ENCODE data around the gene MPP2.

Gene MPP2

DNA sequence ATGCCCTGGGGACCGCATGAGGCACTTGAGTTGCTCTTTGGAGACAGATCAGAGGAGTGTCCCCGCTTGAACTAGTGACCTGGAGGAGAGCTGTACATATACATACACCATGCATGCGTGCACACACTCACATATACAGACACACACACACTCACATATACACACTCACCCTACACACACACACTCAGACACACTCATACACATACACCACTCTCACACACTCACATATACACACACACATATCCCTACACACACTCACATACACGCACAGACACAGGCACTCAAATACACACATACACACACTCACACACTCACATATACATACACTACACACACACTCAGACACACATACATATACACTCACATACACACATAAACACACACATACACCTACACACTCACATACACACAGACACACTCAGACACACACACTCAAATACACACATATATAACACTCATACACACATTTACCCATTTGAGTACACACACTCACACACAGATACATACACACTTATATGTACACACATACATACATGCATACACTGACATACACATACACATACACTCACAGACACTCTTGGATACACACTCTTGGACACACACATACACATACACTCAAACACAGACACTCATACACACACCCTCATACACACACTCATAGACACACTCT lies 5.4 kb upstream of the MPP2 start:
- TF ChIP-seq, protein P1, sequence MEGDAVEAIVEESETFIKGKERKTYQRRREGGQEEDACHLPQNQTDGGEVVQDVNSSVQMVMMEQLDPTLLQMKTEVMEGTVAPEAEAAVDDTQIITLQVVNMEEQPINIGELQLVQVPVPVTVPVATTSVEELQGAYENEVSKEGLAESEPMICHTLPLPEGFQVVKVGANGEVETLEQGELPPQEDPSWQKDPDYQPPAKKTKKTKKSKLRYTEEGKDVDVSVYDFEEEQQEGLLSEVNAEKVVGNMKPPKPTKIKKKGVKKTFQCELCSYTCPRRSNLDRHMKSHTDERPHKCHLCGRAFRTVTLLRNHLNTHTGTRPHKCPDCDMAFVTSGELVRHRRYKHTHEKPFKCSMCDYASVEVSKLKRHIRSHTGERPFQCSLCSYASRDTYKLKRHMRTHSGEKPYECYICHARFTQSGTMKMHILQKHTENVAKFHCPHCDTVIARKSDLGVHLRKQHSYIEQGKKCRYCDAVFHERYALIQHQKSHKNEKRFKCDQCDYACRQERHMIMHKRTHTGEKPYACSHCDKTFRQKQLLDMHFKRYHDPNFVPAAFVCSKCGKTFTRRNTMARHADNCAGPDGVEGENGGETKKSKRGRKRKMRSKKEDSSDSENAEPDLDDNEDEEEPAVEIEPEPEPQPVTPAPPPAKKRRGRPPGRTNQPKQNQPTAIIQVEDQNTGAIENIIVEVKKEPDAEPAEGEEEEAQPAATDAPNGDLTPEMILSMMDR (IDR thresholded peaks at IDR 0.05; ENCODE audit: control insufficient read depth, insufficient read depth, low read depth, low read length, missing control alignments): no peak
- no peak for DNase-seq (ENCODE audit: low read depth)

DNA sequence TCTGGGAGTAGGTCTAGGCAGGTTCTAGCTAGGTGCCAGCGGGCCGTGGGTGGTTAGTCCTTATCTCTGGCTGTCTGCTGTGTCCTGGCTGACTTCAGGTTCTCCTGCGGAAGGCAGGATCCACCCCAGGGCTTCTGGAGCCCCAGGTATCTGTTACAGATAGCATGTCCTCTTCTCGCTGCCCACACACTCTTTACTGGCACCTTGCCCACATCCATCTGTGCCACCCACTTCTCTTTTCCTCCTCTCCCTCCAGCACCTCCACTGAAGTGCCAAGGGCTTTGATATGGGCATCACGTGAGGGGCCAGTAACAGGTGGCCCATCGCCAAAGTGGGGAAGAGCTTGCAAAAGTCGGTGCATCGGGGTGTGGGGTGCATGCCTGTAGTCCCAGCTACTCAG lies 4.6 kb upstream of the MPP2 start:
- TF ChIP-seq, protein P1 (IDR thresholded peaks at IDR 0.05; ENCODE audit: control insufficient read depth, insufficient read depth, low read depth, low read length, missing control alignments): no peak
- DNase-seq (ENCODE audit: low read depth): no peak
- H3K4me3 ChIP-seq (ENCODE audit: control insufficient read depth, low read depth, low read length): no peak overlapping the region

More for the DNA sequence above, 5.4 kb upstream of the MPP2 start:
- H3K4me3 ChIP-seq (ENCODE audit: control insufficient read depth, low read depth, low read length): no peak overlapping the region

DNA sequence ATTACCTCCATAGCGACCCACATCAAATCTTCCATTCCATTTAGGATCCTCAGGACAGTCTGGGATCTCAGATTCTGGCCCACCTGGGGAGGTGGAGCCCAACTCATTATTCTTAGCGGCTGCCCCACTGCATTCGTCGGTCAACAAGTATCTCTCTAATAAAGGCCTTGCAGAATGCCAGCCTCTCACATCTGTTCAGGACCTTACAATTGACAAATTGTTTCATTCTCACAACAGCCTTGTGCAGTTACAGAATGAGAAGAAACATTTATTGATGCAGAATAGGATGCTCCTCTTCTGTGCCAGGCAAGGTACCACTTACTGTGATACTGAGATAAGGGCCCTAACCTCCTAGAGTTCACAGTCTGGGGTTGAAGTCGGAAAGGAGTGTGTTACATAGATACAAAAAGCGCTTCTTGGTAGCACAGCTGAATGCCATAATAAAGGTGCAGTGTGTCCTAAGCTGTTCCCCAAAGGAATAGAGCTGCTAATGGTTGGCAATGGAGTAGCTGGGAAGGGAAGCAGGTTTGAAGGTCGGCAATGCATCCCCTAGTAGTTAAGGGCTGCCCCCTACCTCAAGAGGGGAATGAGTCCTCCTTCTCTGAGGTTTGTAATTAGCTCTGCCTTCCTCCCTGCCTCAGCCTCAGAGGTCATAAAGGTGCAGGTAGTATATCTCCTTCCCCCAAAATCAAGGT lies 2.3 kb upstream of the MPP2 start:
- TF ChIP-seq, protein P1 (IDR thresholded peaks at IDR 0.05; ENCODE audit: control insufficient read depth, insufficient read depth, low read depth, low read length, missing control alignments): no peak
- no peak for DNase-seq (ENCODE audit: low read depth)
- no peak overlapping the region for H3K4me3 ChIP-seq (ENCODE audit: control insufficient read depth, low read depth, low read length)

DNA sequence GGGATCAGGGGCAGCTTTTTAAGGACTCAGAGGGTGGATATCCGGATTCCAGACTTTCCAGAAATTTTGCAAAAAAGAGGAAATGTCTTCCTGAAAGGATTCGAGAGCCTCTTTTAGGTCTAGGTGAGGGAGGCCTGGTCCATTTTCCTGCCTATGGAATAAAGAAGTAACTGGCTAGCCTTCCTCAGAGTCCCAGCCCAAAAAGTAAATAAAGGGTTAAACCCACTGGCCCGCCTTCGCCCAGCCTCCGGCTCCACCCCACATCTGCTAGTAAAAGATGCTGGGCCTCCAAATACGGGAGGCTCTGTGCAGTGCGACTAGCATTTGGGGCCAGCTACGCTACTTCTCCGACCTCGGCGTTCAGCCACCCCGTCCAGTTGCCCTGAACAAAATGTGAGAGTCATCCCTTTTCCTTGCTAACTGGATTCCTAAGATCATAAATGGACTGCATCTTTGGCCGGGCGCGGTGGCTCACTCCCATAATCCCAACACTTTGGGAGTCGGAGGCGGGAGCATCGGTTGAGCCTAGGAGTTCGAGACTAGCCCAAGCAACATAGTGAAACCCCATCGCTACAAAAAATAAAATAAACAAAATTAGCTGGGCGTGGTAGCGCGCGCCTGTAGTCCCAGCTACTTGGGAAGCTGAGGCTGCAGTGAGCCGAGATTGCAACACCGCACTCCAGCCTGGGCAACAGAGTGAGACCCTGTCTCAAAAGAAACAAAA lies 824 bp upstream of the MPP2 start:
- DNase-seq (ENCODE audit: low read depth): peak; percentile 34
- TF ChIP-seq, protein P1 (IDR thresholded peaks at IDR 0.05; ENCODE audit: control insufficient read depth, insufficient read depth, low read depth, low read length, missing control alignments): no peak
- H3K4me3 ChIP-seq (ENCODE audit: control insufficient read depth, low read depth, low read length): peak overlapping the region; percentile 76

DNA sequence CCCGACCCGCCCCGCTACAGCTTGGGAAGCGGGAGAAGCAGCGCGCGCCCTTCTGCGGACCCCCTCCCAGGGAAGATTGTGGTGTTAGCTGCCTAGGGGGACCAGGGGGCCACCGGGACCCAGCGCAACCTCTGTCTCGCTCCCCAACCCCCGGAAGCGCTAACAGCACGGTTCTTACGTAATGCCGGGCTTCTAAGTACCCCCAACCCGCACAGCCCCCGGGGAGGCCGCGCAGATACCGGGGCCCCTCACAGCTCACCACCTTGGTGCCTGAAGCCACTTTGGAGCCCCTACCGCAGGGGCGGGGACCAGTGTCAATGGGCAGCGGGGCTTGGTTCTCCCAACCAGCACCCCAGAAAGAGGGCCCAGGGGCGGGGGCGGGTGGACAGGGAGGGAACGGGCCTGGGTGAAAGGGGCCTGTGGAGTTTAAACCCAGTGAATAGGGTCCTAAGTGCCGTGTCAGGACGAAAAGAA lies 348 bp downstream of the MPP2 start:
- no peak for DNase-seq (ENCODE audit: low read depth)
- TF ChIP-seq, protein P1 (IDR thresholded peaks at IDR 0.05; ENCODE audit: control insufficient read depth, insufficient read depth, low read depth, low read length, missing control alignments): no peak
- peak overlapping the region; percentile 76 for H3K4me3 ChIP-seq (ENCODE audit: control insufficient read depth, low read depth, low read length)

DNA sequence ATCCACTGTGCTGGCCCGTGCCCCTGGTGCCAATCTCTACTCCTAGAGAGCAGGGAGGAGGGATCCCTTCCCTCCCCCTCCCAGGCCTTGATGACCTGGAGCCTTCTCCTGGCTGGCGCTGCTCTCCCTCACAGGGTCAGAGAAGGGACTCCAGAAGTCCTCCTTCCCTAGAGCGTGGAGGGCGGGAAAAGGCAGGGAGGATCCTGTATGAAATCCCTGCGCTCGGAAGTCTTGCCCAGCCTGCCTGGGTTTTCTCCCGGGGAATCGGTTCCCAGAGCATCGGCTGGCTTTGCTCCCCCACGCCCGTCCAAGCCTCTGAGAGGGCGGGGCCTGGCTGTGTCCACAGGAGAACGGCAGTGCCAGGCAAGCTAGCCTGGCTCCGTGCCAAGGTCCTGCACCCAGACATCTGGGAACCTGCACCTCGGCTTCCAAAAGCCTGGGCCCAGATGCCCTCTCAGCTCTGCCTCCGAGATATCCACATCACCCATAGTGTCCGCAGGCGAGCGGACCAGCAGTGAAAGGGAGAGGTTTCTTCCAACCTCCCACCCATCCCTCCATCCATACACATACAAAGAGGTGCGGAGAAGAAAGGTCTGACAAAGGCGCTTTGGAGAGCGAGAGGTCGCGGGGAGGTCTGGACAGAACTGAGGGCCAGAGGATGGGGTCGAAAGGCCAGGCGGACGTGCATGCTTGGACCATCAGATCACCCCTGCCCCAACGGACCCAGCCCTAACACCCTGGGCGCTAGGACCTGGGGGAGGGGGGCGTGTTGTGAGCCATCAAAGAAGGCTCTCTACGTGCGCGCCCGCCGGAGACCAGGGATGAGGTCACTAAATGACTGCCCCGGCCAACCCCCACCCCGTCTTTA lies 1.1 kb downstream of the MPP2 start:
- no peak for DNase-seq (ENCODE audit: low read depth)
- H3K4me3 ChIP-seq (ENCODE audit: control insufficient read depth, low read depth, low read length): peak overlapping the region; percentile 76
- TF ChIP-seq, protein P1 (IDR thresholded peaks at IDR 0.05; ENCODE audit: control insufficient read depth, insufficient read depth, low read depth, low read length, missing control alignments): no peak
